ENCODE results near the gene PCDHGA12.

The PCDHGA12 gene

GRCh38 chr5:141439411-141440141 lies 9.3 kb downstream of the PCDHGA12 start:
- Histone ChIP-seq H3K27me3 (ENCODE audit: insufficient read depth, low read depth, severe bottlenecking) (no peaks in the 10 kb centered on the region), H3K27ac (no peak overlapping the region), H3K9me3 (ENCODE audit: severe bottlenecking) (no peaks in the 10 kb centered on the region), H3K4me3 (ENCODE audit: low read depth, low read length) (no peak overlapping the region), H3K36me3 (no peaks in the 10 kb centered on the region)
- no peak for DNase-seq
- TF ChIP-seq CTCF (IDR thresholded peaks at IDR 0.05; ENCODE audit: low read depth, low read length) = no peak

GRCh38 chr5:141440341-141440740 lies 10.0 kb downstream of the PCDHGA12 start:
- no peak for TF ChIP-seq CTCF (IDR thresholded peaks at IDR 0.05; ENCODE audit: low read depth, low read length)
- Histone ChIP-seq H3K36me3 (no peaks in the 10 kb centered on the region), H3K27me3 (ENCODE audit: insufficient read depth, low read depth, severe bottlenecking) (no peaks in the 10 kb centered on the region), H3K27ac (no peak overlapping the region), H3K9me3 (ENCODE audit: severe bottlenecking) (no peaks in the 10 kb centered on the region), H3K4me3 (ENCODE audit: low read depth, low read length) (no peak overlapping the region)
- DNase-seq = no peak

- no peak for DNase-seq
- no peak for TF ChIP-seq CTCF (IDR thresholded peaks at IDR 0.05; ENCODE audit: low read depth, low read length)
- no peak overlapping the region for H3K4me3 ChIP-seq (ENCODE audit: low read depth, low read length)
These were observed 11.4 kb downstream of the PCDHGA12 start for GRCh38 chr5:141441571-141442170.

GRCh38 chr5:141465351-141465750 lies 35.0 kb downstream of the PCDHGA12 start:
- no peak for TF ChIP-seq CTCF (IDR thresholded peaks at IDR 0.05; ENCODE audit: low read depth, low read length)
- no peaks in the 10 kb centered on the region for H3K27me3 ChIP-seq (ENCODE audit: insufficient read depth, low read depth, severe bottlenecking)
- no peaks in the 10 kb centered on the region for H3K9me3 ChIP-seq (ENCODE audit: severe bottlenecking)
- H3K27ac ChIP-seq = no peak overlapping the region
- no peaks in the 10 kb centered on the region for H3K36me3 ChIP-seq
- no peak overlapping the region for H3K4me3 ChIP-seq (ENCODE audit: low read depth, low read length)
- no peak for DNase-seq

More at GRCh38 chr5:141441571-141442170, 11.4 kb downstream of the PCDHGA12 start:
- Histone ChIP-seq H3K27ac (no peak overlapping the region), H3K36me3 (no peaks in the 10 kb centered on the region), H3K27me3 (ENCODE audit: insufficient read depth, low read depth, severe bottlenecking) (no peaks in the 10 kb centered on the region), H3K9me3 (ENCODE audit: severe bottlenecking) (no peaks in the 10 kb centered on the region)

- no peaks in the 10 kb centered on the region for H3K36me3 ChIP-seq
- H3K27me3 ChIP-seq (ENCODE audit: insufficient read depth, low read depth, severe bottlenecking) = no peaks in the 10 kb centered on the region
- DNase-seq = peak; percentile 80
- no peak within 1 kb of the TSS for H3K27ac ChIP-seq
- peak within 1 kb of the TSS; percentile 58 for H3K4me3 ChIP-seq (ENCODE audit: low read depth, low read length)
- H3K9me3 ChIP-seq (ENCODE audit: severe bottlenecking) = peaks cover 6% of the 10 kb centered on the region
- TF ChIP-seq CTCF (IDR thresholded peaks at IDR 0.05; ENCODE audit: low read depth, low read length) = peak; percentile 36; the same call in 1 of the 2 replicates
These were observed 45.4 kb downstream of the PCDHGA12 start, which contains the start of gene PCDHGC3 for GRCh38 chr5:141475625-141476131. PCDHGC3 (plus strand) TSS chr5:141475966; CDS start chr5:141476117, 151 bp downstream.
